HG02763 (cell line): ENCODE data around the gene LSM12.
A peak's percentile ranks its signal among the peaks of the same experiment; 100 is the strongest.
"Not testable (repeated sequence)": the region's sequence is repeated elsewhere in the genome, so short reads cannot be mapped to it uniquely, and the experiment has no call there.

Experiments used
- ATAC-seq: cut with Tn5 transposase; IDR thresholded peaks from one replicate; pipeline ENCODE4 v1.9.1; 2021; ENCODE audit warnings: mild to moderate bottlenecking, moderate library complexity; ENCODE audit not compliant: unreplicated experiment

The LSM12 gene

GRCh38 chr17:44066204-44066930 lies at the start of gene LSM12:
Gene LSM12 (minus strand): TSS chr17:44066671. CDS start chr17:44066587, 84 bp downstream.
- peak; percentile 64 for ATAC-seq

GRCh38 chr17:44115585-44116415 lies 49.3 kb upstream of the LSM12 start:
- ATAC-seq, result no peak

GRCh38 chr17:44113868-44114840 lies 47.7 kb upstream of the LSM12 start:
- no peak for ATAC-seq

GRCh38 chr17:44113382-44113781 lies 46.9 kb upstream of the LSM12 start:
- ATAC-seq, result no peak

- no peak for ATAC-seq
These were observed 46.1 kb upstream of the LSM12 start for GRCh38 chr17:44112284-44113280.

GRCh38 chr17:44111777-44112176 lies 45.3 kb upstream of the LSM12 start:
- ATAC-seq, result no peak

GRCh38 chr17:44110823-44111633 lies 44.6 kb upstream of the LSM12 start:
- no peak for ATAC-seq

- ATAC-seq, result no peak
These were observed 43.7 kb upstream of the LSM12 start for GRCh38 chr17:44110011-44110686.

GRCh38 chr17:44109312-44109630 lies 42.8 kb upstream of the LSM12 start:
- no peak for ATAC-seq

- ATAC-seq, result no peak
These were observed 42.2 kb upstream of the LSM12 start for GRCh38 chr17:44108440-44109311.

- no peak for ATAC-seq
These were observed 40.3 kb upstream of the LSM12 start for GRCh38 chr17:44106801-44107200.

GRCh38 chr17:44105941-44106340 lies 39.5 kb upstream of the LSM12 start:
- ATAC-seq, result no peak

GRCh38 chr17:44105483-44105882 lies 39.0 kb upstream of the LSM12 start:
- no peak for ATAC-seq

GRCh38 chr17:44102849-44103622 lies 36.6 kb upstream of the LSM12 start:
- ATAC-seq, result no peak

GRCh38 chr17:44101858-44102257 lies 35.4 kb upstream of the LSM12 start:
- ATAC-seq, result not testable (repeated sequence)

- no peak for ATAC-seq
These were observed 30.9 kb upstream of the LSM12 start for GRCh38 chr17:44097110-44097958.
